HEK293 (cell line): ENCODE measurements around the gene CYTIP.

Experiments used
- CTCF ChIA-PET: fragments of 350-600 bp; formaldehyde crosslinking; extraction: SDS; loops from one replicate; lab custom pipeline; 2021; ENCODE audit warnings: antibody characterized with exemption; lab: Yijun Ruan, JAX
- POLR2A ChIA-PET: fragments of 300-600 bp; formaldehyde crosslinking; extraction: SDS; loops from one replicate; lab custom pipeline; 2020; ENCODE audit warnings: antibody characterized with exemption, inconsistent platforms; lab: Yijun Ruan, JAX
- H3K27ac ChIP-seq: fragments of 200-500 bp; sonication (Bioruptor generic); 2 replicates; pipeline ENCODE4 v1.5.1; 2014; ENCODE audit warnings: low read depth, low read length, control low read depth, inconsistent platforms; ENCODE audit errors: extremely low read depth
- H3K36me3 ChIP-seq, 2 experiments: fragments of 200-500 bp in 1 of 2; sonication (Bioruptor generic) in 1 of 2; 1 replicate in 1 of 2; 2 replicates in 1 of 2; pipeline ENCODE4 v1.5.1; 2014 to 2017; ENCODE audit warnings: inconsistent platforms in 2 of 2, low read length in 2 of 2; ENCODE audit not compliant: control insufficient read depth in 2 of 2, insufficient read depth in 1 of 2
- H3K4me1 ChIP-seq: fragments of 200-500 bp; sonication (Bioruptor generic); 2 replicates; pipeline ENCODE4 v1.5.1; 2014; ENCODE audit warnings: mild to moderate bottlenecking, low read length, inconsistent platforms; ENCODE audit not compliant: control insufficient read depth, insufficient read depth
- H3K4me3 ChIP-seq: 2 replicates; pipeline ENCODE4 v1.5.1; 2011; ENCODE audit warnings: low read depth, mild to moderate bottlenecking, control low read depth, low read length, moderate library complexity
- H3K9me3 ChIP-seq: fragments of 200-500 bp; sonication (Bioruptor generic); 2 replicates; pipeline ENCODE4 v1.5.1; 2014; ENCODE audit warnings: low read depth, low read length, inconsistent platforms; ENCODE audit not compliant: control insufficient read depth, insufficient read depth
- GLIS2 ChIP-seq: fragments of 450-650 bp; formaldehyde crosslinking; IDR thresholded peaks from 2 replicates; pipeline ENCODE4 v1.5.1; 2016; ENCODE audit warnings: missing biosample characterization, missing genetic modification characterization
- HOXD13 ChIP-seq: sonication (generic); formaldehyde crosslinking; IDR thresholded peaks from 2 replicates; pipeline ENCODE4 v1.8.0; 2022; ENCODE audit warnings: missing genetic modification reagents, borderline replicate concordance
- RBAK ChIP-seq: fragments of 450-650 bp; formaldehyde crosslinking; IDR thresholded peaks from 2 replicates; pipeline ENCODE4 v1.5.1; 2016; ENCODE audit warnings: missing biosample characterization, missing genetic modification characterization
- SALL2 ChIP-seq: fragments of 450-650 bp; formaldehyde crosslinking; IDR thresholded peaks from 2 replicates; pipeline ENCODE4 v1.5.0; 2017; ENCODE audit warnings: missing biosample characterization, mild to moderate bottlenecking, missing genetic modification characterization, borderline replicate concordance
- ZBTB11 ChIP-seq: fragments of 450-650 bp; formaldehyde crosslinking; conservative IDR thresholded peaks from 2 replicates; pipeline ENCODE4 v1.5.1; 2016; ENCODE audit warnings: low read depth, missing biosample characterization, missing genetic modification characterization
- ZBTB6 ChIP-seq: fragments of 450-650 bp; formaldehyde crosslinking; IDR thresholded peaks from 2 replicates; pipeline ENCODE4 v1.5.1; 2017; ENCODE audit warnings: missing biosample characterization, missing genetic modification characterization
- ZNF132 ChIP-seq: fragments of 450-650 bp; formaldehyde crosslinking; IDR thresholded peaks from 2 replicates; pipeline ENCODE4 v1.5.1; 2017; ENCODE audit warnings: missing biosample characterization, missing genetic modification characterization, borderline replicate concordance
- ZNF214 ChIP-seq: fragments of 450-650 bp; formaldehyde crosslinking; IDR thresholded peaks from 2 replicates; pipeline ENCODE4 v1.5.1; 2017; ENCODE audit warnings: missing biosample characterization, mild to moderate bottlenecking, missing genetic modification characterization, borderline replicate concordance
- ZNF24 ChIP-seq: fragments of 450-650 bp; formaldehyde crosslinking; IDR thresholded peaks from 2 replicates; pipeline ENCODE4 v1.5.1; 2016; ENCODE audit warnings: missing biosample characterization, missing genetic modification characterization
- ZNF248 ChIP-seq: fragments of 450-650 bp; formaldehyde crosslinking; IDR thresholded peaks from 2 replicates; pipeline ENCODE4 v1.5.1; 2017; ENCODE audit warnings: missing biosample characterization, missing genetic modification characterization
- ZNF292 ChIP-seq: fragments of 450-650 bp; formaldehyde crosslinking; IDR thresholded peaks from 2 replicates; pipeline ENCODE4 v1.5.1; 2016; ENCODE audit warnings: low read depth, missing biosample characterization, missing genetic modification characterization, borderline replicate concordance
- ZNF324 ChIP-seq: fragments of 450-650 bp; formaldehyde crosslinking; IDR thresholded peaks from 2 replicates; pipeline ENCODE4 v1.5.1; 2016; ENCODE audit warnings: missing biosample characterization, missing genetic modification characterization
- ZNF335 ChIP-seq: fragments of 450-650 bp; formaldehyde crosslinking; conservative IDR thresholded peaks from 2 replicates; pipeline ENCODE4 v1.5.1; 2016; ENCODE audit warnings: missing biosample characterization, missing genetic modification characterization
- ZNF473 ChIP-seq: fragments of 450-650 bp; formaldehyde crosslinking; IDR thresholded peaks from 2 replicates; pipeline ENCODE4 v1.5.1; 2017; ENCODE audit warnings: missing biosample characterization, missing genetic modification characterization
- ZNF571 ChIP-seq: fragments of 450-650 bp; formaldehyde crosslinking; IDR thresholded peaks from 2 replicates; pipeline ENCODE4 v1.5.0; 2017; ENCODE audit warnings: missing biosample characterization, missing genetic modification characterization
- ZNF600 ChIP-seq: fragments of 450-650 bp; formaldehyde crosslinking; IDR thresholded peaks from 2 replicates; pipeline ENCODE4 v1.5.1; 2016; ENCODE audit warnings: missing biosample characterization, missing genetic modification characterization
- ZNF704 ChIP-seq: fragments of 450-650 bp; formaldehyde crosslinking; IDR thresholded peaks from 2 replicates; pipeline ENCODE4 v1.5.1; 2016; ENCODE audit warnings: missing biosample characterization, missing genetic modification characterization
- ZNF837 ChIP-seq: fragments of 450-650 bp; formaldehyde crosslinking; IDR thresholded peaks from 2 replicates; pipeline ENCODE4 v1.5.1; 2016; ENCODE audit warnings: missing biosample characterization, missing genetic modification characterization
- ZSCAN23 ChIP-seq: fragments of 450-650 bp; formaldehyde crosslinking; IDR thresholded peaks from 2 replicates; pipeline ENCODE4 v1.5.1; 2016; ENCODE audit warnings: missing biosample characterization, missing genetic modification characterization
- TF ChIP-seq, protein P1 (sequence below): fragments of 450-650 bp; formaldehyde crosslinking; IDR thresholded peaks from 2 replicates; pipeline ENCODE4 v1.5.1; 2017; ENCODE audit warnings: missing biosample characterization, missing genetic modification characterization
- TF ChIP-seq, protein P2 (sequence below): fragments of 450-650 bp; formaldehyde crosslinking; IDR thresholded peaks from 2 replicates; pipeline ENCODE4 v1.5.1; 2016; ENCODE audit warnings: missing biosample characterization, missing genetic modification characterization
- TF ChIP-seq, protein P3 (sequence below): fragments of 450-650 bp; formaldehyde crosslinking; IDR thresholded peaks from 2 replicates; pipeline ENCODE4 v1.5.1; 2016; ENCODE audit warnings: missing biosample characterization, missing genetic modification characterization, borderline replicate concordance

CYTIP gene

DNA sequence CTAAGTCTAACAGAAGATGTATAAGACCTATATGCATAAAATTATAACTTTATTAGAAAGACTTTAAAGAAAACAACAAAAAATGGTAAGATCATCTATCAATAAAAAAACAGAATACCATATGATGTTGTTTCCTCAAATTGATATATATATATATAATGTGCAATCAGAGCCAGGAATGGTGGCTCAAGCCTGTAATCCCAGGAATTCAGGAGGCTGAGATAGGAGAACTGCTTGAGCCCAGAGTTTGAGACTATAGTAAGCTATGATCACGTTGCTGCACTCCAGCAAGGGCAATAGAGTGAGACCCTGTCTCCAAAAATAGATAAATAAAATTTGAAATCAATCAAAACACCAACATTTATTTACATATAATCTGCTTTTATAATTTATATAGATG lies 19.5 kb downstream of the CYTIP start:
- CTCF ChIA-PET = interaction anchor here (1.1 kb wide), 1 partner anchor 88 kb away, joined by 3 read pairs; no protein-coding TSS in a partner anchor
- POLR2A ChIA-PET = no interaction called here
- H3K9me3 ChIP-seq = no peaks in the 10 kb centered on the region
- no peak overlapping the region for H3K4me3 ChIP-seq
- H3K36me3 ChIP-seq = no peaks in the 10 kb centered on the region
- H3K27ac ChIP-seq = no peak overlapping the region
- TF ChIP-seq ZNF292 (tag by site-specific recombination) (no peak), ZBTB11 (no peak), ZBTB6 (tag by site-specific recombination) (no peak), ZNF473 (tag by site-specific recombination) (no peak), ZNF600 (tag by site-specific recombination) (no peak), ZNF324 (no peak), ZNF335 (tag by site-specific recombination) (no peak), ZNF571 (tag by site-specific recombination) (no peak), ZNF132 (tag by site-specific recombination) (no peak), ZNF248 (no peak), GLIS2 (tag by site-specific recombination) (no peak), SALL2 (tag by site-specific recombination) (no peak)
- TF ChIP-seq, protein P1, sequence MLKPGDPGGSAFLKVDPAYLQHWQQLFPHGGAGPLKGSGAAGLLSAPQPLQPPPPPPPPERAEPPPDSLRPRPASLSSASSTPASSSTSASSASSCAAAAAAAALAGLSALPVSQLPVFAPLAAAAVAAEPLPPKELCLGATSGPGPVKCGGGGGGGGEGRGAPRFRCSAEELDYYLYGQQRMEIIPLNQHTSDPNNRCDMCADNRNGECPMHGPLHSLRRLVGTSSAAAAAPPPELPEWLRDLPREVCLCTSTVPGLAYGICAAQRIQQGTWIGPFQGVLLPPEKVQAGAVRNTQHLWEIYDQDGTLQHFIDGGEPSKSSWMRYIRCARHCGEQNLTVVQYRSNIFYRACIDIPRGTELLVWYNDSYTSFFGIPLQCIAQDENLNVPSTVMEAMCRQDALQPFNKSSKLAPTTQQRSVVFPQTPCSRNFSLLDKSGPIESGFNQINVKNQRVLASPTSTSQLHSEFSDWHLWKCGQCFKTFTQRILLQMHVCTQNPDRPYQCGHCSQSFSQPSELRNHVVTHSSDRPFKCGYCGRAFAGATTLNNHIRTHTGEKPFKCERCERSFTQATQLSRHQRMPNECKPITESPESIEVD = no peak
- TF ChIP-seq, protein P2, sequence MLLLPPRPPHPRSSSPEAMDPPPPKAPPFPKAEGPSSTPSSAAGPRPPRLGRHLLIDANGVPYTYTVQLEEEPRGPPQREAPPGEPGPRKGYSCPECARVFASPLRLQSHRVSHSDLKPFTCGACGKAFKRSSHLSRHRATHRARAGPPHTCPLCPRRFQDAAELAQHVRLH (tag by site-specific recombination) = no peak
- no peaks in the 10 kb centered on the region for H3K4me1 ChIP-seq

DNA sequence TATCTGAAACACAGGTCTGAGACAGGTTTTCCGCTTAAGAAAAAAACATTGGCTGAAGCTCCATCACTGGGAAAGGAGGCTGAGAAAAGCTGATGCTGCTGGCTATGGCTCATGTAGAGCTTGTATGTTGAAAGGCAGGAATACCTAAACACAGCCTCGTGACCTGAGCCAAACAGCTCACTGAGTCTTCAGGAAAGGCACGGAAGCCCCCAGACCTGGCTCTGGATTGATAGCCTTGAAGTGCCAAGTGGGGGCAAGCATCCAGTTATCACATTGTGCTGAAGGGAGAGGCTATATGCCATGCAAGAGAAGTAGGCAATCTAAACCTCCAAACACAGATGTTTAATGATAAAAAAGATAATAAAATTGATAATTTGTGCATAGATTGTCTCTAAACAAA lies 21.9 kb downstream of the CYTIP start:
- POLR2A ChIA-PET = no interaction called here
- CTCF ChIA-PET = no interaction called here
- TF ChIP-seq HOXD13 (CRISPR knock-in tag) (no peak), ZNF837 (tag by site-specific recombination) (no peak), ZNF214 (tag by site-specific recombination) (no peak), ZSCAN23 (tag by site-specific recombination) (no peak), RBAK (tag by site-specific recombination) (no peak), ZNF24 (no peak), ZNF132 (tag by site-specific recombination) (no peak), ZNF704 (tag by site-specific recombination) (no peak)
- TF ChIP-seq, protein P3, sequence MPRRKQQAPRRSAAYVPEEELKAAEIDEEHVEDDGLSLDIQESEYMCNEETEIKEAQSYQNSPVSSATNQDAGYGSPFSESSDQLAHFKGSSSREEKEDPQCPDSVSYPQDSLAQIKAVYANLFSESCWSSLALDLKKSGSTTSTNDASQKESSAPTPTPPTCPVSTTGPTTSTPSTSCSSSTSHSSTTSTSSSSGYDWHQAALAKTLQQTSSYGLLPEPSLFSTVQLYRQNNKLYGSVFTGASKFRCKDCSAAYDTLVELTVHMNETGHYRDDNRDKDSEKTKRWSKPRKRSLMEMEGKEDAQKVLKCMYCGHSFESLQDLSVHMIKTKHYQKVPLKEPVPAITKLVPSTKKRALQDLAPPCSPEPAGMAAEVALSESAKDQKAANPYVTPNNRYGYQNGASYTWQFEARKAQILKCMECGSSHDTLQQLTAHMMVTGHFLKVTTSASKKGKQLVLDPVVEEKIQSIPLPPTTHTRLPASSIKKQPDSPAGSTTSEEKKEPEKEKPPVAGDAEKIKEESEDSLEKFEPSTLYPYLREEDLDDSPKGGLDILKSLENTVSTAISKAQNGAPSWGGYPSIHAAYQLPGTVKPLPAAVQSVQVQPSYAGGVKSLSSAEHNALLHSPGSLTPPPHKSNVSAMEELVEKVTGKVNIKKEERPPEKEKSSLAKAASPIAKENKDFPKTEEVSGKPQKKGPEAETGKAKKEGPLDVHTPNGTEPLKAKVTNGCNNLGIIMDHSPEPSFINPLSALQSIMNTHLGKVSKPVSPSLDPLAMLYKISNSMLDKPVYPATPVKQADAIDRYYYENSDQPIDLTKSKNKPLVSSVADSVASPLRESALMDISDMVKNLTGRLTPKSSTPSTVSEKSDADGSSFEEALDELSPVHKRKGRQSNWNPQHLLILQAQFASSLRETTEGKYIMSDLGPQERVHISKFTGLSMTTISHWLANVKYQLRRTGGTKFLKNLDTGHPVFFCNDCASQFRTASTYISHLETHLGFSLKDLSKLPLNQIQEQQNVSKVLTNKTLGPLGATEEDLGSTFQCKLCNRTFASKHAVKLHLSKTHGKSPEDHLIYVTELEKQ (tag by site-specific recombination) = no peak

More for the DNA sequence above, 21.9 kb downstream of the CYTIP start:
- no peaks in the 10 kb centered on the region for H3K4me1 ChIP-seq
- no peaks in the 10 kb centered on the region for H3K9me3 ChIP-seq
- H3K36me3 ChIP-seq = no peaks in the 10 kb centered on the region
- no peak overlapping the region for H3K4me3 ChIP-seq
- no peak overlapping the region for H3K27ac ChIP-seq
